ENCODE measurements around the gene TAL2. TPM values are rescaled to one million over a fixed set of nuclear protein-coding genes. Genes with fewer than 3 reads are reported as not detected.

The TAL2 gene
- total RNA-seq, 3 donors from 2014 or later (not counting 1 experiment from before 2014, with no cell fraction given), result not detected

DNA sequence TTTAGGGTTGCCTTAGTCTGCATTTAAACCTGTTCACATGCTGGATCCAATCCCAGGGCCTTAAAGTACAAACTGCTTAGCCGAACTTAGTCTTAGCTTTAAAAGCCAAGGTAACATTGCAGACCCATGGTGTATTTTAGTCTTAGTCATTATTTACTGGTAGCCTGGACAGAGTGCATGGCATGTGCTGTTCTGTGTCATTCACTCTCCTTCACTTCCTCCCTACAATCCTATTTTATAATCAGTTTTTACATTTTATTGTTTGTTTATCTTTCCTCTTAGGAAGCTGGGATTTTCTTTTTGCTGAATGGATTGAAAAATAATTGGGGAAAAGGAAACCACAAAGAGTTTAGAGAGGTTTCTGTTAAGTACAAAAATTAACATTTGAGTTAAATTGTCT is 29.4 kb upstream of the TAL2 start:
- Histone ChIP-seq H3K36me3 (ENCODE audit: control insufficient read depth, insufficient read depth, low read length) (peaks cover 7% of the 10 kb centered on the region), H3K4me3 (ENCODE audit: low read length) (no peak overlapping the region), H3K4me1 (ENCODE audit: control insufficient read depth, insufficient read depth, low read length) (no peaks in the 10 kb centered on the region), H3K9me3 (ENCODE audit: control insufficient read depth, insufficient read depth, low read length) (no peaks in the 10 kb centered on the region), H3K27ac (ENCODE audit: low read length) (no peak overlapping the region), H3K27me3 (ENCODE audit: control insufficient read depth, insufficient read depth, low read length) (no peaks in the 10 kb centered on the region)
- Mint-ChIP-seq H3K4me1 (no peaks in the 10 kb centered on the region), H3K36me3 (no peaks in the 10 kb centered on the region), H3K4me3 (no peak overlapping the region), H3K27ac (no peak overlapping the region), H3K27me3 (ENCODE audit: low read depth in 2 of 2) (no peaks in the 10 kb centered on the region), H3K9me3 (no peaks in the 10 kb centered on the region)
- DNase-seq (no peak), ATAC-seq (no peak)
- TF ChIP-seq, protein P1, sequence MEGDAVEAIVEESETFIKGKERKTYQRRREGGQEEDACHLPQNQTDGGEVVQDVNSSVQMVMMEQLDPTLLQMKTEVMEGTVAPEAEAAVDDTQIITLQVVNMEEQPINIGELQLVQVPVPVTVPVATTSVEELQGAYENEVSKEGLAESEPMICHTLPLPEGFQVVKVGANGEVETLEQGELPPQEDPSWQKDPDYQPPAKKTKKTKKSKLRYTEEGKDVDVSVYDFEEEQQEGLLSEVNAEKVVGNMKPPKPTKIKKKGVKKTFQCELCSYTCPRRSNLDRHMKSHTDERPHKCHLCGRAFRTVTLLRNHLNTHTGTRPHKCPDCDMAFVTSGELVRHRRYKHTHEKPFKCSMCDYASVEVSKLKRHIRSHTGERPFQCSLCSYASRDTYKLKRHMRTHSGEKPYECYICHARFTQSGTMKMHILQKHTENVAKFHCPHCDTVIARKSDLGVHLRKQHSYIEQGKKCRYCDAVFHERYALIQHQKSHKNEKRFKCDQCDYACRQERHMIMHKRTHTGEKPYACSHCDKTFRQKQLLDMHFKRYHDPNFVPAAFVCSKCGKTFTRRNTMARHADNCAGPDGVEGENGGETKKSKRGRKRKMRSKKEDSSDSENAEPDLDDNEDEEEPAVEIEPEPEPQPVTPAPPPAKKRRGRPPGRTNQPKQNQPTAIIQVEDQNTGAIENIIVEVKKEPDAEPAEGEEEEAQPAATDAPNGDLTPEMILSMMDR (IDR thresholded peaks at IDR 0.05), result no peak
- intact Hi-C loops (cut with micrococcal nuclease), result no loop called here
- WGBS (ENCODE audit: insufficient coverage), result 100% methylated on average over 1 of the region's 1 CpG

DNA sequence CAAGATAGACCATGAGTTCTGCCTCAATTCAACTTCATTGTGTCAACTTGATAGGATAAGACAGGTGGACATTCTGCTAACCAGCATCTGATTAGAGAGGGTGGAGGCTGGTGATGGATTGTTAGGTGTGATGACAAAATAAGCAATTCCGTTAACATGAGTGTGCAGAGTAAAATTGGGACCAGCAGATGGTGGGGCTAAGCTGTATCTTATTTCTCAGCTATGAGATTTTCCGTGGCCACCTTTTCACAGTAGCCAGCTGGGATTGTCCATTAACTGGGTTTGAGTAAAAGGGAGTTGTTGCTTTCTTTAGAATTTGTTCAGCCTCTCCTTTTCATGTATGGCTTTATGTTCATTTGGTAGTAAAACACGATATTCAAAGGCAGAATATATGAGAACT is 28.8 kb upstream of the TAL2 start:
- no peaks in the 10 kb centered on the region for H3K4me1 ChIP-seq (ENCODE audit: control insufficient read depth, insufficient read depth, low read length)
- TF ChIP-seq, protein P1 (IDR thresholded peaks at IDR 0.05), result no peak
- 92% methylated on average over 3 of the region's 3 CpGs for WGBS (ENCODE audit: insufficient coverage)
- Mint-ChIP-seq H3K27me3 (ENCODE audit: low read depth in 2 of 2) (no peaks in the 10 kb centered on the region), H3K4me3 (no peak overlapping the region), H3K36me3 (no peaks in the 10 kb centered on the region), H3K27ac (no peak overlapping the region), H3K9me3 (no peaks in the 10 kb centered on the region), H3K4me1 (no peaks in the 10 kb centered on the region)
- intact Hi-C loops (cut with micrococcal nuclease), result no loop called here
- H3K36me3 ChIP-seq (ENCODE audit: control insufficient read depth, insufficient read depth, low read length), result peaks cover 7% of the 10 kb centered on the region
- H3K27me3 ChIP-seq (ENCODE audit: control insufficient read depth, insufficient read depth, low read length), result no peaks in the 10 kb centered on the region
- H3K9me3 ChIP-seq (ENCODE audit: control insufficient read depth, insufficient read depth, low read length), result no peaks in the 10 kb centered on the region
- ATAC-seq, result no peak
- DNase-seq, result no peak
- no peak overlapping the region for H3K27ac ChIP-seq (ENCODE audit: low read length)
- H3K4me3 ChIP-seq (ENCODE audit: low read length), result no peak overlapping the region

DNA sequence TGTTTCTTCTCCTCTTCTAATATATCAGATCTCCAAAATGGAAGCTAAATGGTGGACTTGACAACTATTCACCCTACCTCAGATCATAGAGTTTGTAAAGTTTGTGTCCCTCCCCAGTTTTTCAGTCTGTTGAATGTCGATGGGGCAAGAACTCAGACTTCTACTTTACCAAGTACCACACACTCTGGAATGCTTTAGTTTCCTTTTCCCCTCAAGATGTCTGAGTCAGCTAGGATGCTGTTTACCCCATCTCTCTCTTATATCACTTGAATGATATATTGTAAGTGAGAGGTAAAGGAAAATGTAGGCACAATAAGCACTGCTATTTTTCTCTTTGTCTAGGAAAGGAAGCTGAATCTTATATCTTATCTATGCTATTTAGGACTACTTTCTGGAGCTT is 25.9 kb upstream of the TAL2 start:
- H3K27ac Mint-ChIP-seq, result no peak overlapping the region
- H3K36me3 ChIP-seq (ENCODE audit: control insufficient read depth, insufficient read depth, low read length), result peaks cover 10% of the 10 kb centered on the region
- intact Hi-C loops (cut with micrococcal nuclease), result no loop called here
- no peaks in the 10 kb centered on the region for H3K27me3 ChIP-seq (ENCODE audit: control insufficient read depth, insufficient read depth, low read length)
- H3K4me1 ChIP-seq (ENCODE audit: control insufficient read depth, insufficient read depth, low read length), result no peaks in the 10 kb centered on the region
- no peak overlapping the region for H3K27ac ChIP-seq (ENCODE audit: low read length)
- no peak overlapping the region for H3K4me3 ChIP-seq (ENCODE audit: low read length)
- H3K4me1 Mint-ChIP-seq, result no peaks in the 10 kb centered on the region
- no peak overlapping the region for H3K4me3 Mint-ChIP-seq
- H3K9me3 Mint-ChIP-seq, result no peaks in the 10 kb centered on the region
- WGBS (ENCODE audit: insufficient coverage), result 100% methylated on average over 1 of the region's 1 CpG
- no peaks in the 10 kb centered on the region for H3K9me3 ChIP-seq (ENCODE audit: control insufficient read depth, insufficient read depth, low read length)
- ATAC-seq (no peak), DNase-seq (no peak)
- TF ChIP-seq, protein P1 (IDR thresholded peaks at IDR 0.05), result no peak
- no peaks in the 10 kb centered on the region for H3K36me3 Mint-ChIP-seq
- H3K27me3 Mint-ChIP-seq (ENCODE audit: low read depth in 2 of 2), result no peaks in the 10 kb centered on the region

DNA sequence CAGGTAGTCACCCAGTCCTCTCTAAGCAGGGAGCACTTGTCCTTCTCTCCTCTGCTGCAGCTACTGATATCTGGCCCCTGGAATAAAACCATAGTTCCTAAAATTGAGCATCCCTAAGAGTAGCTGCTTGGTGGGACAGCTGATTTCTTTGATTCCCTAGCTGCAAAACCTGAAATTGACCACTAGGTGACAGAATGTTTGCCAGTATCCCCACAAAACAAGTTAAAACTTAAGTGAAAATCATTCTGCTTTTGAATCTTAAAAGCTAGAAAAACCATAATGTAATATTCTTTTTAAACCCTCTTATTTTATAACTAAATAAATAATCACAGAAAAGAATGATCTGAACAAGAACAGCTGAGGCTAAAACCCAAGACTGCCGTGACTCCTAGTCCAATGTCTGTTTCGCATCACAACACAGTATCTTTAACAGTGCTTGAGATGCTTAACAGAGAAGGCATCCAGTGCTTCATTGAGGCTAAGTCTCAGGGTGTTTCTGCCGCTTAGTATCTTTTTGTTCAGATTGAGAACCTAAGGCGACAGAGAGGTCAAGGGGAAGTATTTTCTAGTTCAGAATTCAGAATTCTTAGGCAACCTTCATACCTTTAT is 24.4 kb upstream of the TAL2 start:
- Mint-ChIP-seq H3K36me3 (no peaks in the 10 kb centered on the region), H3K27ac (no peak overlapping the region), H3K27me3 (ENCODE audit: low read depth in 2 of 2) (no peaks in the 10 kb centered on the region), H3K4me3 (no peak overlapping the region), H3K9me3 (no peaks in the 10 kb centered on the region), H3K4me1 (no peaks in the 10 kb centered on the region)
- TF ChIP-seq, protein P1 (IDR thresholded peaks at IDR 0.05), result peak; percentile 26
- ATAC-seq (no peak), DNase-seq (no peak)
- Histone ChIP-seq H3K27me3 (ENCODE audit: control insufficient read depth, insufficient read depth, low read length) (no peaks in the 10 kb centered on the region), H3K27ac (ENCODE audit: low read length) (no peak overlapping the region), H3K36me3 (ENCODE audit: control insufficient read depth, insufficient read depth, low read length) (peaks cover 10% of the 10 kb centered on the region), H3K9me3 (ENCODE audit: control insufficient read depth, insufficient read depth, low read length) (no peaks in the 10 kb centered on the region), H3K4me1 (ENCODE audit: control insufficient read depth, insufficient read depth, low read length) (no peaks in the 10 kb centered on the region), H3K4me3 (ENCODE audit: low read length) (no peak overlapping the region)
- intact Hi-C loops (cut with micrococcal nuclease), result no loop called here
- 100% methylated on average over 3 of the region's 4 CpGs for WGBS (ENCODE audit: insufficient coverage)
